GM12878 (cell line): Measurements from ENCODE around the gene NBEA. TPM values are rescaled to one million over a fixed set of nuclear protein-coding genes. Genes with fewer than 3 reads are reported as not detected.

Experiments used
- CHD1 ChIP-seq: IDR thresholded peaks from 2 replicates; pipeline ENCODE4 v1.6.1; 2012; ENCODE audit warnings: low read depth, low read length, improper control_type of control experiment
- USF2 ChIP-seq: IDR thresholded peaks from 2 replicates; pipeline ENCODE4 v1.6.1; 2011; ENCODE audit warnings: low read depth, low read length, improper control_type of control experiment, borderline replicate concordance
- YY1 ChIP-seq: IDR thresholded peaks from 2 replicates; pipeline ENCODE4 v1.6.1; 2011; ENCODE audit warnings: low read depth, mild to moderate bottlenecking, low read length
- ZNF207 ChIP-seq: fragments of 450-650 bp; IDR thresholded peaks from 2 replicates; pipeline ENCODE4 v1.6.1; 2014; ENCODE audit warnings: antibody characterized with exemption, mild to moderate bottlenecking, borderline replicate concordance
- polyA plus RNA-seq, 11 experiments: library from polyadenylated mRNA; depleted of rRNA in 4 of 11; unstranded in 6 of 11; stranded (reverse) in 5 of 11; fragments of >200 nt; fragmentation: Nextera tagmentation in 4 of 11; fragmentation: Illumina TruSeq in 1 of 11; extraction: Ambion mirVana in 4 of 11; extraction: Trizol in 1 of 11; gene quantifications; 1 replicate in 1 of 11; 2 replicates in 10 of 11; pipeline versions ENCODE4 v1.2.1 to v1.2.3, GENCODE V29; 2011 to 2016; ENCODE audit warnings: inconsistent platforms in 2 of 11, missing spikeins in 2 of 11, low read depth in 1 of 11
- total RNA-seq, 4 experiments: library from RNA; depleted of rRNA in 3 of 4; stranded (reverse); fragments of >200 nt in 3 of 4; fragmentation: Illumina TruSeq in 1 of 4; extraction: Trizol in 1 of 4; gene quantifications; 2 replicates each; pipeline versions ENCODE4 v1.2.1 to v1.2.3, GENCODE V29; 2013 to 2021
- TF ChIP-seq, protein P1 (sequence below): fragments of 450-650 bp; formaldehyde crosslinking; IDR thresholded peaks from 2 replicates; pipeline ENCODE4 v1.5.0; 2022; ENCODE audit warnings: mild to moderate bottlenecking, missing genetic modification characterization
- TF ChIP-seq, protein P2 (sequence below): IDR thresholded peaks from 2 replicates; pipeline ENCODE4 v1.6.1; 2012; ENCODE audit warnings: mild to moderate bottlenecking, low read depth, low read length
- TF ChIP-seq, protein P3 (sequence below): fragments of 450-650 bp; IDR thresholded peaks from 2 replicates; pipeline ENCODE4 v1.6.1; 2017; ENCODE audit warnings: mild to moderate bottlenecking

NBEA gene
- total and polyA plus RNA-seq, 10 of the 15 experiments (the other 5 are each of a cell fraction or from before 2014, with no cell fraction given) = 0.23 to 3.6 (median 0.55) TPM

- TF ChIP-seq, protein P1, sequence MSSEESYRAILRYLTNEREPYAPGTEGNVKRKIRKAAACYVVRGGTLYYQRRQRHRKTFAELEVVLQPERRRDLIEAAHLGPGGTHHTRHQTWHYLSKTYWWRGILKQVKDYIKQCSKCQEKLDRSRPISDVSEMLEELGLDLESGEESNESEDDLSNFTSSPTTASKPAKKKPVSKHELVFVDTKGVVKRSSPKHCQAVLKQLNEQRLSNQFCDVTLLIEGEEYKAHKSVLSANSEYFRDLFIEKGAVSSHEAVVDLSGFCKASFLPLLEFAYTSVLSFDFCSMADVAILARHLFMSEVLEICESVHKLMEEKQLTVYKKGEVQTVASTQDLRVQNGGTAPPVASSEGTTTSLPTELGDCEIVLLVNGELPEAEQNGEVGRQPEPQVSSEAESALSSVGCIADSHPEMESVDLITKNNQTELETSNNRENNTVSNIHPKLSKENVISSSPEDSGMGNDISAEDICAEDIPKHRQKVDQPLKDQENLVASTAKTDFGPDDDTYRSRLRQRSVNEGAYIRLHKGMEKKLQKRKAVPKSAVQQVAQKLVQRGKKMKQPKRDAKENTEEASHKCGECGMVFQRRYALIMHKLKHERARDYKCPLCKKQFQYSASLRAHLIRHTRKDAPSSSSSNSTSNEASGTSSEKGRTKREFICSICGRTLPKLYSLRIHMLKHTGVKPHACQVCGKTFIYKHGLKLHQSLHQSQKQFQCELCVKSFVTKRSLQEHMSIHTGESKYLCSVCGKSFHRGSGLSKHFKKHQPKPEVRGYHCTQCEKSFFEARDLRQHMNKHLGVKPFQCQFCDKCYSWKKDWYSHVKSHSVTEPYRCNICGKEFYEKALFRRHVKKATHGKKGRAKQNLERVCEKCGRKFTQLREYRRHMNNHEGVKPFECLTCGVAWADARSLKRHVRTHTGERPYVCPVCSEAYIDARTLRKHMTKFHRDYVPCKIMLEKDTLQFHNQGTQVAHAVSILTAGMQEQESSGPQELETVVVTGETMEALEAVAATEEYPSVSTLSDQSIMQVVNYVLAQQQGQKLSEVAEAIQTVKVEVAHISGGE (CRISPR knock-in tag) = no peak
- no peak for TF ChIP-seq USF2
- TF ChIP-seq ZNF207 = no peak
- TF ChIP-seq, protein P2, sequence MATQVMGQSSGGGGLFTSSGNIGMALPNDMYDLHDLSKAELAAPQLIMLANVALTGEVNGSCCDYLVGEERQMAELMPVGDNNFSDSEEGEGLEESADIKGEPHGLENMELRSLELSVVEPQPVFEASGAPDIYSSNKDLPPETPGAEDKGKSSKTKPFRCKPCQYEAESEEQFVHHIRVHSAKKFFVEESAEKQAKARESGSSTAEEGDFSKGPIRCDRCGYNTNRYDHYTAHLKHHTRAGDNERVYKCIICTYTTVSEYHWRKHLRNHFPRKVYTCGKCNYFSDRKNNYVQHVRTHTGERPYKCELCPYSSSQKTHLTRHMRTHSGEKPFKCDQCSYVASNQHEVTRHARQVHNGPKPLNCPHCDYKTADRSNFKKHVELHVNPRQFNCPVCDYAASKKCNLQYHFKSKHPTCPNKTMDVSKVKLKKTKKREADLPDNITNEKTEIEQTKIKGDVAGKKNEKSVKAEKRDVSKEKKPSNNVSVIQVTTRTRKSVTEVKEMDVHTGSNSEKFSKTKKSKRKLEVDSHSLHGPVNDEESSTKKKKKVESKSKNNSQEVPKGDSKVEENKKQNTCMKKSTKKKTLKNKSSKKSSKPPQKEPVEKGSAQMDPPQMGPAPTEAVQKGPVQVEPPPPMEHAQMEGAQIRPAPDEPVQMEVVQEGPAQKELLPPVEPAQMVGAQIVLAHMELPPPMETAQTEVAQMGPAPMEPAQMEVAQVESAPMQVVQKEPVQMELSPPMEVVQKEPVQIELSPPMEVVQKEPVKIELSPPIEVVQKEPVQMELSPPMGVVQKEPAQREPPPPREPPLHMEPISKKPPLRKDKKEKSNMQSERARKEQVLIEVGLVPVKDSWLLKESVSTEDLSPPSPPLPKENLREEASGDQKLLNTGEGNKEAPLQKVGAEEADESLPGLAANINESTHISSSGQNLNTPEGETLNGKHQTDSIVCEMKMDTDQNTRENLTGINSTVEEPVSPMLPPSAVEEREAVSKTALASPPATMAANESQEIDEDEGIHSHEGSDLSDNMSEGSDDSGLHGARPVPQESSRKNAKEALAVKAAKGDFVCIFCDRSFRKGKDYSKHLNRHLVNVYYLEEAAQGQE = no peak
- TF ChIP-seq CHD1 = no peak
- TF ChIP-seq YY1 = no peak
- TF ChIP-seq, protein P3, sequence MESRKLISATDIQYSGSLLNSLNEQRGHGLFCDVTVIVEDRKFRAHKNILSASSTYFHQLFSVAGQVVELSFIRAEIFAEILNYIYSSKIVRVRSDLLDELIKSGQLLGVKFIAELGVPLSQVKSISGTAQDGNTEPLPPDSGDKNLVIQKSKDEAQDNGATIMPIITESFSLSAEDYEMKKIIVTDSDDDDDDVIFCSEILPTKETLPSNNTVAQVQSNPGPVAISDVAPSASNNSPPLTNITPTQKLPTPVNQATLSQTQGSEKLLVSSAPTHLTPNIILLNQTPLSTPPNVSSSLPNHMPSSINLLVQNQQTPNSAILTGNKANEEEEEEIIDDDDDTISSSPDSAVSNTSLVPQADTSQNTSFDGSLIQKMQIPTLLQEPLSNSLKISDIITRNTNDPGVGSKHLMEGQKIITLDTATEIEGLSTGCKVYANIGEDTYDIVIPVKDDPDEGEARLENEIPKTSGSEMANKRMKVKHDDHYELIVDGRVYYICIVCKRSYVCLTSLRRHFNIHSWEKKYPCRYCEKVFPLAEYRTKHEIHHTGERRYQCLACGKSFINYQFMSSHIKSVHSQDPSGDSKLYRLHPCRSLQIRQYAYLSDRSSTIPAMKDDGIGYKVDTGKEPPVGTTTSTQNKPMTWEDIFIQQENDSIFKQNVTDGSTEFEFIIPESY = no peak
Measured at GRCh38 chr13:34933786-34934185, 8.3 kb upstream of the NBEA start (continued).
